NK-92 treated with Interleukin-12 subunit alpha and Interleukin-12 subunit beta, amount 100 ng/mL, for 24 hours (cell line): ENCODE results near the gene ZNF526.
A peak's percentile ranks its signal among the peaks of the same experiment; 100 is the strongest.

Experiments used
- DNase-seq: peaks from one replicate; lab custom pipeline; 2025; lab: John Stamatoyannopoulos, UW

ZNF526 gene

GRCh38 chr19:42219812-42220750, at the start of gene ZNF526:
TSS of gene ZNF526 (plus strand) at chr19:42220312. CDS start at chr19:42224404, 4,092 bp downstream.
- peak; percentile 99 for DNase-seq

- DNase-seq = no peak
These were observed 49.4 kb upstream of the ZNF526 start for GRCh38 chr19:42170715-42171114.

- DNase-seq = no peak
These were observed 47.9 kb upstream of the ZNF526 start for GRCh38 chr19:42172261-42172660.

GRCh38 chr19:42173695-42174094, 46.4 kb upstream of the ZNF526 start:
- no peak for DNase-seq

- DNase-seq = no peak
These were observed 45.9 kb upstream of the ZNF526 start for GRCh38 chr19:42174188-42174587.

GRCh38 chr19:42174958-42175734, 45.0 kb upstream of the ZNF526 start:
- DNase-seq = no peak

- no peak for DNase-seq
These were observed 44.0 kb upstream of the ZNF526 start for GRCh38 chr19:42175952-42176648.

GRCh38 chr19:42176649-42176989, 43.5 kb upstream of the ZNF526 start:
- no peak for DNase-seq

GRCh38 chr19:42176990-42177685, 43.0 kb upstream of the ZNF526 start:
- DNase-seq = peak; percentile 50

GRCh38 chr19:42177686-42178019, 42.5 kb upstream of the ZNF526 start:
- no peak for DNase-seq

- DNase-seq = no peak
These were observed 41.1 kb upstream of the ZNF526 start for GRCh38 chr19:42178791-42179674.

GRCh38 chr19:42184401-42184861, 35.7 kb upstream of the ZNF526 start:
- DNase-seq = peak; percentile 53

- DNase-seq = peak; percentile 31
These were observed 34.8 kb upstream of the ZNF526 start for GRCh38 chr19:42185277-42185676.

GRCh38 chr19:42188665-42189064, 31.4 kb upstream of the ZNF526 start:
- no peak for DNase-seq

GRCh38 chr19:42189133-42189532, 31.0 kb upstream of the ZNF526 start:
- DNase-seq = no peak

GRCh38 chr19:42191330-42191729, 28.8 kb upstream of the ZNF526 start:
- DNase-seq = no peak

GRCh38 chr19:42191855-42192254, 28.3 kb upstream of the ZNF526 start:
- no peak for DNase-seq

- no peak for DNase-seq
These were observed 26.8 kb upstream of the ZNF526 start for GRCh38 chr19:42193294-42193693.

- DNase-seq = no peak
These were observed 26.4 kb upstream of the ZNF526 start for GRCh38 chr19:42193706-42194105.
